HEK293T (cell line): Measurements from ENCODE around the gene ZNF469.

Source experiments
- BHLHE40 ChIP-seq: fragments of 450-650 bp; IDR thresholded peaks from 2 replicates; pipeline ENCODE4 v1.6.1; 2016; ENCODE audit warnings: mild to moderate bottlenecking, moderate library complexity, borderline replicate concordance
- ELF4 ChIP-seq: fragments of 450-650 bp; IDR thresholded peaks from 2 replicates; pipeline ENCODE4 v1.6.1; 2017; ENCODE audit warnings: antibody characterized with exemption
- FOXA1 ChIP-seq: fragments of 450-650 bp; IDR thresholded peaks from 2 replicates; pipeline ENCODE4 v1.6.1; 2016; ENCODE audit warnings: mild to moderate bottlenecking
- FOXK2 ChIP-seq: fragments of 450-650 bp; IDR thresholded peaks from 2 replicates; pipeline ENCODE4 v1.6.1; 2016; ENCODE audit warnings: mild to moderate bottlenecking
- HDGF ChIP-seq: fragments of 450-650 bp; IDR thresholded peaks from 2 replicates; pipeline ENCODE4 v1.6.1; 2017; ENCODE audit warnings: antibody characterized with exemption, borderline replicate concordance
- LEF1 ChIP-seq: fragments of 450-650 bp; IDR thresholded peaks from 2 replicates; pipeline ENCODE4 v1.6.1; 2017; ENCODE audit warnings: mild to moderate bottlenecking, borderline replicate concordance
- NFRKB ChIP-seq: fragments of 450-650 bp; IDR thresholded peaks from 2 replicates; pipeline ENCODE4 v1.6.1; 2016; ENCODE audit warnings: mild to moderate bottlenecking, moderate library complexity
- PKNOX1 ChIP-seq: fragments of 450-650 bp; IDR thresholded peaks from 2 replicates; pipeline ENCODE4 v1.6.1; 2016
- SP1 ChIP-seq: fragments of 450-650 bp; IDR thresholded peaks from 2 replicates; pipeline ENCODE4 v1.6.1; 2017
- SUZ12 ChIP-seq: fragments of 450-650 bp; IDR thresholded peaks from 2 replicates; pipeline ENCODE4 v1.6.1; 2016; ENCODE audit warnings: mild to moderate bottlenecking
- TARDBP ChIP-seq: fragments of 450-650 bp; IDR thresholded peaks from 2 replicates; pipeline ENCODE4 v1.6.1; 2016

- no peak for TF ChIP-seq TARDBP
- TF ChIP-seq BHLHE40 = no peak
- TF ChIP-seq FOXK2 = no peak
- no peak for TF ChIP-seq FOXA1
- TF ChIP-seq HDGF = no peak
- TF ChIP-seq NFRKB = no peak
- no peak for TF ChIP-seq SUZ12
- TF ChIP-seq ELF4 = no peak
- TF ChIP-seq SP1 = no peak
- TF ChIP-seq LEF1 = no peak
- TF ChIP-seq PKNOX1 = no peak
Observed at GRCh38 chr16:88349153-88349902, 33.4 kb upstream of the ZNF469 start.
